Upper lobe of left lung (tissue), 4 donors: ENCODE measurements around the gene MAP2K4.

Source experiments
- EP300 ChIP-seq, 4 donors: sonication (generic); formaldehyde crosslinking; IDR thresholded peaks; one replicate each; pipeline ENCODE4 v1.5.1; 2017; ENCODE audit warnings: antibody characterized with exemption in 4 of 4, control low read depth in 2 of 4
- POLR2A ChIP-seq, 4 donors: fragments of 450-650 bp; IDR thresholded peaks; one replicate each; pipeline ENCODE4 v1.5.1; 2016 to 2017; ENCODE audit warnings: antibody characterized with exemption in 4 of 4, mild to moderate bottlenecking in 2 of 4
- POLR2AphosphoS5 ChIP-seq, 2 donors: sonication (generic); formaldehyde crosslinking; IDR thresholded peaks; one replicate each; pipeline ENCODE4 v1.5.1; 2017; ENCODE audit warnings: antibody characterized with exemption in 2 of 2
- TF ChIP-seq, protein P1 (sequence below), 6 experiments: fragments of 450-650 bp in 4 of 6; fragments of 200-600 bp in 2 of 6; sonication (generic) in 2 of 6; IDR thresholded peaks; one replicate each; pipeline ENCODE4 v1.5.1; 2016 to 2019; ENCODE audit warnings: antibody characterized with exemption in 6 of 6

DNA sequence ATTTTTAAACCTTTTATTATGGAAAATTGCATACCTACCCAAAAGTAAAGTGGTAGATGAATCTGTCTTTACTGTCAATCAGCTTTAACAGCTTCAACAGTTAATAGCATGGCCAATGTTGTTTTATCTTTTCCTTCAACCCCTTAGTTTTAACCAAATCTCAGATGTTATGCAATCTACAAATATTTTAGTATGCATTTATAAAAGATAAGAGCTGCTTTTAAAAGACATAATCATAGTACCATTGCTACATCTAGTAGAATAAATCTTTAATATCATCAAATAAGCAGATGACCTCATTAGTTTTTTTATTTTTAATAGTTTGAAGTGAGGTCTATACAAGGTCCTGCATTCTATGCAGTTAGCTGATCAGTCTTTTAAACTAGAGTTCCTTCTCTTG, 37.9 kb downstream of the MAP2K4 start:
- TF ChIP-seq, protein P1, sequence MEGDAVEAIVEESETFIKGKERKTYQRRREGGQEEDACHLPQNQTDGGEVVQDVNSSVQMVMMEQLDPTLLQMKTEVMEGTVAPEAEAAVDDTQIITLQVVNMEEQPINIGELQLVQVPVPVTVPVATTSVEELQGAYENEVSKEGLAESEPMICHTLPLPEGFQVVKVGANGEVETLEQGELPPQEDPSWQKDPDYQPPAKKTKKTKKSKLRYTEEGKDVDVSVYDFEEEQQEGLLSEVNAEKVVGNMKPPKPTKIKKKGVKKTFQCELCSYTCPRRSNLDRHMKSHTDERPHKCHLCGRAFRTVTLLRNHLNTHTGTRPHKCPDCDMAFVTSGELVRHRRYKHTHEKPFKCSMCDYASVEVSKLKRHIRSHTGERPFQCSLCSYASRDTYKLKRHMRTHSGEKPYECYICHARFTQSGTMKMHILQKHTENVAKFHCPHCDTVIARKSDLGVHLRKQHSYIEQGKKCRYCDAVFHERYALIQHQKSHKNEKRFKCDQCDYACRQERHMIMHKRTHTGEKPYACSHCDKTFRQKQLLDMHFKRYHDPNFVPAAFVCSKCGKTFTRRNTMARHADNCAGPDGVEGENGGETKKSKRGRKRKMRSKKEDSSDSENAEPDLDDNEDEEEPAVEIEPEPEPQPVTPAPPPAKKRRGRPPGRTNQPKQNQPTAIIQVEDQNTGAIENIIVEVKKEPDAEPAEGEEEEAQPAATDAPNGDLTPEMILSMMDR (IDR thresholded peaks at IDR 0.05): no peak
- TF ChIP-seq POLR2A (IDR thresholded peaks at IDR 0.05): no peak
- no peak for TF ChIP-seq POLR2AphosphoS5 (IDR thresholded peaks at IDR 0.05)
- no peak for TF ChIP-seq EP300 (IDR thresholded peaks at IDR 0.05)
